Suppressor macrophage treated with lipopolysaccharide for 1 hour (primary cell): ENCODE results near the gene EML6.
A peak's percentile ranks its signal among the peaks of the same experiment; 100 is the strongest.
"Not testable (repeated sequence)": the region's sequence is repeated elsewhere in the genome, so short reads cannot be mapped to it uniquely, and the experiment has no call there.

Experiments used
- DNase-seq, 3 donors: peaks; one replicate each; pipeline ENCODE4 v3.0.0-alpha.2; 2020 to 2022

Gene EML6

GRCh38 chr2:54723131-54723995 is at the start of gene EML6:
Gene EML6, plus strand, starts transcription at chr2:54723662. Its CDS starts 1,400 bp downstream, at chr2:54725062.
- DNase-seq, result peak; percentile 99

GRCh38 chr2:54675281-54675680 is 48.2 kb upstream of the EML6 start:
- no peak for DNase-seq

GRCh38 chr2:54675738-54676137 is 47.7 kb upstream of the EML6 start:
- no peak for DNase-seq

- no peak for DNase-seq
Observed at GRCh38 chr2:54676656-54677055, 46.8 kb upstream of the EML6 start.

GRCh38 chr2:54677476-54678265 is 45.8 kb upstream of the EML6 start:
- peak in 2 of 3 donors; percentile 38 to 46 for DNase-seq

GRCh38 chr2:54678719-54679118 is 44.7 kb upstream of the EML6 start:
- DNase-seq, result no peak

- DNase-seq, result peak in 1 of 3 donors; percentile 18
Observed at GRCh38 chr2:54680397-54681041, 42.9 kb upstream of the EML6 start.

- peak; percentile 26 to 41 (median 39) for DNase-seq
Observed at GRCh38 chr2:54681416-54681815, 42.0 kb upstream of the EML6 start.

GRCh38 chr2:54683596-54683995 is 39.9 kb upstream of the EML6 start:
- DNase-seq, result no peak

- DNase-seq, result no peak
Observed at GRCh38 chr2:54685263-54685775, 38.1 kb upstream of the EML6 start.

GRCh38 chr2:54687595-54688152 is 35.8 kb upstream of the EML6 start:
- no peak for DNase-seq

GRCh38 chr2:54691445-54692135 is 31.9 kb upstream of the EML6 start:
- no peak for DNase-seq

- no peak for DNase-seq
Observed at GRCh38 chr2:54692556-54692955, 30.9 kb upstream of the EML6 start.

GRCh38 chr2:54695378-54695777 is 28.1 kb upstream of the EML6 start:
- no peak for DNase-seq

GRCh38 chr2:54697934-54698333 is 25.5 kb upstream of the EML6 start:
- DNase-seq, result no peak

GRCh38 chr2:54698926-54699325 is 24.5 kb upstream of the EML6 start:
- DNase-seq, result not testable (repeated sequence)

- no peak for DNase-seq
Observed at GRCh38 chr2:54699665-54700064, 23.8 kb upstream of the EML6 start.

GRCh38 chr2:54701029-54701428 is 22.4 kb upstream of the EML6 start:
- DNase-seq, result no peak

GRCh38 chr2:54704238-54704637 is 19.2 kb upstream of the EML6 start:
- DNase-seq, result no peak

- DNase-seq, result peak; percentile 62 to 84 (median 76)
Observed at GRCh38 chr2:54704688-54705605, 18.5 kb upstream of the EML6 start.

- DNase-seq, result no peak
Observed at GRCh38 chr2:54706622-54707021, 16.8 kb upstream of the EML6 start.
